Cardiac fibroblast (primary cell): ENCODE measurements around the gene TNKS1BP1.
"Not testable (repeated sequence)": the region's sequence is repeated elsewhere in the genome, so short reads cannot be mapped to it uniquely, and the experiment has no call there.

Experiments
- DNase-seq, 2 donors: peaks; one replicate each; pipeline versions ENCODE4 v3.0.0 to v3.0.0-alpha.2; 2010; ENCODE audit warnings: low read depth in 2 of 2
- H3K4me3 ChIP-seq, 2 donors: replicated peaks in 1 of 2; 1 replicate in 1 of 2; 2 replicates in 1 of 2; pipeline ENCODE4 v1.5.1; 2011; ENCODE audit warnings: low read depth in 2 of 2, low read length in 2 of 2, mild to moderate bottlenecking in 2 of 2, moderate library complexity in 1 of 2
- CTCF ChIP-seq: IDR thresholded peaks from one replicate; pipeline ENCODE4 v1.5.1; 2011; ENCODE audit warnings: low read depth, mild to moderate bottlenecking, low read length, inconsistent platforms

Gene TNKS1BP1

GRCh38 chr11:57364851-57365660 lies 40.3 kb upstream of the TNKS1BP1 start:
- H3K4me3 ChIP-seq: no peak overlapping the region
- TF ChIP-seq CTCF: no peak
- DNase-seq: no peak

- DNase-seq: no peak
- TF ChIP-seq CTCF: no peak
- no peak overlapping the region for H3K4me3 ChIP-seq
Observed at GRCh38 chr11:57363131-57364080, 38.7 kb upstream of the TNKS1BP1 start.

- no peak overlapping the region for H3K4me3 ChIP-seq
- no peak for DNase-seq
- no peak for TF ChIP-seq CTCF
Observed at GRCh38 chr11:57361926-57362325, 37.2 kb upstream of the TNKS1BP1 start.

GRCh38 chr11:57361420-57361819 lies 36.7 kb upstream of the TNKS1BP1 start:
- not testable (repeated sequence) for H3K4me3 ChIP-seq, DNase-seq

- no peak for TF ChIP-seq CTCF
- no peak for DNase-seq
- H3K4me3 ChIP-seq: no peak overlapping the region
Observed at GRCh38 chr11:57360991-57361390, 36.2 kb upstream of the TNKS1BP1 start.

GRCh38 chr11:57359896-57360690 lies 35.3 kb upstream of the TNKS1BP1 start:
- DNase-seq: no peak
- no peak for TF ChIP-seq CTCF

GRCh38 chr11:57359396-57359795 lies 34.6 kb upstream of the TNKS1BP1 start:
- no peak for DNase-seq
- no peak for TF ChIP-seq CTCF
- H3K4me3 ChIP-seq: no peak overlapping the region

More at GRCh38 chr11:57359896-57360690, 35.3 kb upstream of the TNKS1BP1 start:
- no peak overlapping the region for H3K4me3 ChIP-seq
